Activated CD8-positive, alpha-beta T cell treated with anti-CD3 and anti-CD28 coated beads for 36 hours (primary cell): ENCODE data around the gene ZXDC. TPM values are rescaled to one million over a fixed set of nuclear protein-coding genes. Genes with fewer than 3 reads are reported as not detected.

Experiments used
- ATAC-seq: fragments of 200-7000 bp; cut with Tn5 transposase; one replicate; pipeline ENCODE4 v1.10.0; 2021; ENCODE audit warnings: mild to moderate bottlenecking, moderate library complexity
- CTCF ChIA-PET: fragments of 350-600 bp; sonication (Branson Sonifier 250); formaldehyde crosslinking; loops from one replicate; lab custom pipeline; 2021; ENCODE audit warnings: antibody characterized with exemption; lab: Charles Lee
- POLR2A ChIA-PET: fragments of 350-600 bp; sonication (Branson Sonifier 250); formaldehyde crosslinking; loops from one replicate; lab custom pipeline; 2021; ENCODE audit warnings: antibody characterized with exemption; lab: Charles Lee
- DNase-seq: peaks from one replicate; pipeline ENCODE4 v3.0.0-alpha.2; 2020
- H3K27ac Mint-ChIP-seq: one replicate; pipeline ENCODE4 v1.8.0; 2021; ENCODE audit warnings: mild to moderate bottlenecking, mixed read lengths
- H3K27me3 Mint-ChIP-seq: one replicate; pipeline ENCODE4 v1.8.0; 2021; ENCODE audit warnings: mixed read lengths
- H3K36me3 Mint-ChIP-seq: one replicate; pipeline ENCODE4 v1.8.0; 2021; ENCODE audit warnings: low read depth, mixed read lengths
- H3K4me1 Mint-ChIP-seq: one replicate; pipeline ENCODE4 v1.8.0; 2021; ENCODE audit warnings: low read depth, mixed read lengths
- H3K4me3 Mint-ChIP-seq: one replicate; pipeline ENCODE4 v1.8.0; 2021; ENCODE audit warnings: mild to moderate bottlenecking, moderate library complexity, mixed read lengths
- H3K9me3 Mint-ChIP-seq: one replicate; pipeline ENCODE4 v1.8.0; 2021; ENCODE audit warnings: mixed read lengths
- intact Hi-C: fragments of 100-400 bp; cut with micrococcal nuclease; formaldehyde crosslinking; loops from one replicate; pipeline ENCODE4 v1.10.0; 2022
- total RNA-seq, 2 experiments: library from RNA; stranded (reverse); gene quantifications; one replicate each; pipeline ENCODE4 v1.2.3, GENCODE V29; 2021
- TF ChIP-seq, protein P1 (sequence below): fragments of 200-600 bp; IDR thresholded peaks from one replicate; pipeline ENCODE4 v1.8.0; 2022; ENCODE audit warnings: antibody characterized with exemption, mild to moderate bottlenecking

ZXDC gene
- total RNA-seq, 2 experiments from 2014 or later: 27.8 to 29.8 TPM

DNA sequence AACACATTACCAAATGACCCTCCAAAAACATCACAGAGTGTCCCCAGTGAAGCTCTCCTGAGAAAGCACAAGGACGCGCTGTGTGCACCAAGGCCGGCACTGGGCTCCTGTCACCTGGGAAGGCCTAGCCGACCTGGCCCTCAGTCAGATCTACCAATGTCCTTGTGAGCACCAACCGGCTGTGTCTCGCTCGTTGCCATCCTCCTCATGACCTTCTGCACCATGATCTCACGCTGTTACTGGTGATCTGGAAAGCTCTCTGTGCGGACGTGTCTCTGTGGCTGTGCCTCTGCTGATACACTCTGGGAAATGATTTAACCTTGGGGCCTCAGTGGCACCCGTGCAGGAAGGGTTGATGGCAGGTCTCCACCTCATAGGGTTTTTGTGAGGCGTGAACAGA is 24.2 kb downstream of the ZXDC start:
- TF ChIP-seq, protein P1, sequence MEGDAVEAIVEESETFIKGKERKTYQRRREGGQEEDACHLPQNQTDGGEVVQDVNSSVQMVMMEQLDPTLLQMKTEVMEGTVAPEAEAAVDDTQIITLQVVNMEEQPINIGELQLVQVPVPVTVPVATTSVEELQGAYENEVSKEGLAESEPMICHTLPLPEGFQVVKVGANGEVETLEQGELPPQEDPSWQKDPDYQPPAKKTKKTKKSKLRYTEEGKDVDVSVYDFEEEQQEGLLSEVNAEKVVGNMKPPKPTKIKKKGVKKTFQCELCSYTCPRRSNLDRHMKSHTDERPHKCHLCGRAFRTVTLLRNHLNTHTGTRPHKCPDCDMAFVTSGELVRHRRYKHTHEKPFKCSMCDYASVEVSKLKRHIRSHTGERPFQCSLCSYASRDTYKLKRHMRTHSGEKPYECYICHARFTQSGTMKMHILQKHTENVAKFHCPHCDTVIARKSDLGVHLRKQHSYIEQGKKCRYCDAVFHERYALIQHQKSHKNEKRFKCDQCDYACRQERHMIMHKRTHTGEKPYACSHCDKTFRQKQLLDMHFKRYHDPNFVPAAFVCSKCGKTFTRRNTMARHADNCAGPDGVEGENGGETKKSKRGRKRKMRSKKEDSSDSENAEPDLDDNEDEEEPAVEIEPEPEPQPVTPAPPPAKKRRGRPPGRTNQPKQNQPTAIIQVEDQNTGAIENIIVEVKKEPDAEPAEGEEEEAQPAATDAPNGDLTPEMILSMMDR: no peak
- Mint-ChIP-seq H3K4me3 (no peak overlapping the region), H3K36me3 (peaks cover 18% of the 10 kb centered on the region), H3K9me3 (no peaks in the 10 kb centered on the region), H3K4me1 (peaks cover 4% of the 10 kb centered on the region), H3K27me3 (no peaks in the 10 kb centered on the region), H3K27ac (no peak overlapping the region)
- ATAC-seq (no peak), DNase-seq (no peak)
- ChIA-PET POLR2A (interaction anchor here (1.1 kb wide), 1 partner anchor 95 kb away, joined by 3 read pairs; the partner anchor contains the start of gene KLF15), CTCF (no interaction called here)
- intact Hi-C loops: no loop called here

DNA sequence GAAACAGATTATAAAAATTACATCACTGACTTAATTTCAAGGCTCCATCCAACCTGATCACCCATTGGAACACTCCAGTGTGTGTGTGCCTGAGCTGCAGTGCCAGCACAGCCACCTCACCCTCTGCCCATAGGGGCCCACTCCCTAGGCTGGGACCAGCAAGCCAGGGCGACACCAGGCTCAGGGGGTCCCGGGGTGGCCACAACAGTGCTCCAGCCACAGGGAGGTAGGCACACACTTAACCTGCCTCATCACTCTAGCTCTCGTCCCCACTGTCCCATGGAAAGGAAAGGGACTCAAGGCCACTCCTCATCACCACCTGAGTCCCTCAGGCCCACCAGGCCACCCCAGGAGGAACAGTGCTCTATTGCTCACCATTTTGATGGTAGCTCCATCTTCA is 24.9 kb downstream of the ZXDC start:
- DNase-seq: no peak
- ATAC-seq: no peak
- intact Hi-C loops: no loop called here
- ChIA-PET POLR2A (interaction anchor here (1.1 kb wide), 2 partner anchors 10 to 94 kb away, joined by 3 read pairs; partner anchors contain the start of gene KLF15), CTCF (no interaction called here)
- H3K27me3 Mint-ChIP-seq: no peaks in the 10 kb centered on the region
- H3K27ac Mint-ChIP-seq: no peak overlapping the region
- TF ChIP-seq, protein P1: no peak
- H3K9me3 Mint-ChIP-seq: no peaks in the 10 kb centered on the region
- no peak overlapping the region for H3K4me3 Mint-ChIP-seq
- peaks cover 18% of the 10 kb centered on the region for H3K36me3 Mint-ChIP-seq
- peaks cover 3% of the 10 kb centered on the region for H3K4me1 Mint-ChIP-seq

DNA sequence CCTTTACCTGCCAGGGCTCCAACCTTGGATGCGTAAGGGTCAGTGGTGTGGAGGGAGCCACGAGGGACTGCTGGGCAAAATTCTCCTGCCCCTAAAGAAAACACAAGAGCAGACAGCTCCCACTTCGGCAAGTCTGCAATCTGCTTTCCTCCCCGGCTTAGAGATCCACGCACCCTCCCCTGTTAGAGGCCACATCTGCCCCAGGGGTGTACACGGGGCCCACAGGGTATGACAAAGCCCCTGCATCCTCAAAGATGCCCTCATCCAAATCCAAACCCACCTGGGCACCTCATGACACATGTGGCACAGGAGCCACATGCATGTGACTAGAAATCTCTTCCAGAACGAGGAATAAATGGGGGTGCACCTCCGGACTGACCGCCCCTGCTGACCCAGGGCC is 25.5 kb downstream of the ZXDC start:
- ATAC-seq (no peak), DNase-seq (no peak)
- Mint-ChIP-seq H3K9me3 (no peaks in the 10 kb centered on the region), H3K4me3 (no peak overlapping the region), H3K4me1 (peaks cover under 1% of the 10 kb centered on the region), H3K36me3 (peaks cover 15% of the 10 kb centered on the region), H3K27ac (no peak overlapping the region), H3K27me3 (no peaks in the 10 kb centered on the region)
- CTCF ChIA-PET: no interaction called here
- POLR2A ChIA-PET: interaction anchor here (1.1 kb wide), 1 partner anchor 11 kb away, joined by 3 read pairs; no protein-coding TSS in a partner anchor
- intact Hi-C loops: no loop called here
- TF ChIP-seq, protein P1: no peak

DNA sequence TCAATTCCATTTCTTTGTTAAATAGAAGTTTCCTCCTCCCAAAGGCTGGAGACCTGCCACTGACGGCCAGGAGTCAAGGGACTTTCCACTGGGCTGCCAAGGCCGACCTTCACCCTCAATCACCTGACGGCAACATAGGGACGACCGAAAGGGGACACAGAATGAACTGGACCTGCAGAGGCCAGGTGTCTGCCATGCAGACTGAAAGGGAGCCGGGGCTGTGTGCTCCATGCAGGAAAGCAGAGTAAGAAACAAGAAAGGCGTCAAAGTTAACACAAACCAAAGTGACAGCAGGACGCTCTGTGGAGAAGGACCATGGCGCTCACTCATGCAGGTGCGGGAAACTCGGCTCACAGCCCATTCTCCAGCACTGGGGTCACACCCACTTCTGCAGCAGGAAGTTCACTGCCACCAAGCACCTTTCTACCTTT is 26.1 kb downstream of the ZXDC start:
- DNase-seq: no peak
- CTCF ChIA-PET: no interaction called here
- POLR2A ChIA-PET: interaction anchor here (1.1 kb wide), 1 partner anchor 11 kb away, joined by 3 read pairs; no protein-coding TSS in a partner anchor
- Mint-ChIP-seq H3K36me3 (peaks cover 14% of the 10 kb centered on the region), H3K4me3 (no peak overlapping the region), H3K27me3 (no peaks in the 10 kb centered on the region), H3K9me3 (no peaks in the 10 kb centered on the region), H3K27ac (no peak overlapping the region), H3K4me1 (no peaks in the 10 kb centered on the region)
- intact Hi-C loops: no loop called here
- TF ChIP-seq, protein P1: no peak
- ATAC-seq: no peak

DNA sequence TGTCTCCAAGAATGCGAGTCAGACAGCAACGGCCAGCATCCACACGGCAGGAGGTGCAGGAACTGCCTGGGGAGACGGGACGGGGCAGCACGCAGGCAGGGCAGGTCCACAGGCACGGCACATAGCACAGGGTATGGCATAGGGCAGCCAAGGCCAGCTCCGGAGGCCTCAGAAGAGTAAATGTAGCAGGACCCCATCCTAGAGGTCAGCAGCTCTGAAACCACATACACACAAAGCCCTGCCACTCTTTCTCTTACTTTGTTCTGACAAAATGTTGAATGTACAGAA is 26.9 kb downstream of the ZXDC start:
- no peak for ATAC-seq

More for the DNA sequence above, 26.9 kb downstream of the ZXDC start:
- Mint-ChIP-seq H3K4me3 (no peak overlapping the region), H3K27ac (no peak overlapping the region), H3K27me3 (no peaks in the 10 kb centered on the region), H3K9me3 (no peaks in the 10 kb centered on the region), H3K36me3 (peaks cover 11% of the 10 kb centered on the region), H3K4me1 (no peaks in the 10 kb centered on the region)
- TF ChIP-seq, protein P1: no peak
- no peak for DNase-seq
- POLR2A ChIA-PET: no interaction called here
- CTCF ChIA-PET: no interaction called here
- intact Hi-C loops: no loop called here
